ENCODE data around the gene ABCA3.

DNA sequence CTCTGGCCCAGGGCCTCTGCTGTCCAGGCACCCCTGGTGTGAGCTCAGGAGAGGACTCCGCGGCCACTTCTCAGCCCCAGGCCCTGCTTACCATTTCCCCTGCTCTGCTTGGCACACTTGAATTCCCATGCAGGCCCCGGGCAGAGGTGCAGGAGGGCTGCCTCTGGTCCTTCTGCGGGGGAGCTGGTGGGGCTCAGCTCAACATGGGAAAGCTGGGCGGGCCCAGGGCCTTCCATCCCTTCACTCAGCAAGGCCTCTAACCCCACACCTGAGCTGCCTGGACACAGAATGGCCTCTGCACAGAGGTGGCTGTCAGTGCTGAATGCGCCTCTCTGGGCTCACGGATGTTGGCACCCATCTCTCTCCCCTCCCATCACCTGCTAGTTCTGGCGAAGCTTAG lies 60.1 kb downstream of the ABCA3 start:
- TF ChIP-seq TAF1 (IDR thresholded peaks at IDR 0.05; ENCODE audit: low read depth) (no peak), EGR1 (IDR thresholded peaks at IDR 0.05) (no peak), CEBPB (IDR thresholded peaks at IDR 0.05) (no peak), YY1 (IDR thresholded peaks at IDR 0.05; ENCODE audit: low read depth) (no peak), EP300 (IDR thresholded peaks at IDR 0.05; ENCODE audit: borderline replicate concordance) (no peak), ZBTB7A (IDR thresholded peaks at IDR 0.05; ENCODE audit: low read depth) (no peak), RAD21 (IDR thresholded peaks at IDR 0.05; ENCODE audit: low read depth) (no peak)
- TF ChIP-seq, protein P1, sequence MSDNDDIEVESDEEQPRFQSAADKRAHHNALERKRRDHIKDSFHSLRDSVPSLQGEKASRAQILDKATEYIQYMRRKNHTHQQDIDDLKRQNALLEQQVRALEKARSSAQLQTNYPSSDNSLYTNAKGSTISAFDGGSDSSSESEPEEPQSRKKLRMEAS (IDR thresholded peaks at IDR 0.05) = no peak
- TF ChIP-seq, protein P2, sequence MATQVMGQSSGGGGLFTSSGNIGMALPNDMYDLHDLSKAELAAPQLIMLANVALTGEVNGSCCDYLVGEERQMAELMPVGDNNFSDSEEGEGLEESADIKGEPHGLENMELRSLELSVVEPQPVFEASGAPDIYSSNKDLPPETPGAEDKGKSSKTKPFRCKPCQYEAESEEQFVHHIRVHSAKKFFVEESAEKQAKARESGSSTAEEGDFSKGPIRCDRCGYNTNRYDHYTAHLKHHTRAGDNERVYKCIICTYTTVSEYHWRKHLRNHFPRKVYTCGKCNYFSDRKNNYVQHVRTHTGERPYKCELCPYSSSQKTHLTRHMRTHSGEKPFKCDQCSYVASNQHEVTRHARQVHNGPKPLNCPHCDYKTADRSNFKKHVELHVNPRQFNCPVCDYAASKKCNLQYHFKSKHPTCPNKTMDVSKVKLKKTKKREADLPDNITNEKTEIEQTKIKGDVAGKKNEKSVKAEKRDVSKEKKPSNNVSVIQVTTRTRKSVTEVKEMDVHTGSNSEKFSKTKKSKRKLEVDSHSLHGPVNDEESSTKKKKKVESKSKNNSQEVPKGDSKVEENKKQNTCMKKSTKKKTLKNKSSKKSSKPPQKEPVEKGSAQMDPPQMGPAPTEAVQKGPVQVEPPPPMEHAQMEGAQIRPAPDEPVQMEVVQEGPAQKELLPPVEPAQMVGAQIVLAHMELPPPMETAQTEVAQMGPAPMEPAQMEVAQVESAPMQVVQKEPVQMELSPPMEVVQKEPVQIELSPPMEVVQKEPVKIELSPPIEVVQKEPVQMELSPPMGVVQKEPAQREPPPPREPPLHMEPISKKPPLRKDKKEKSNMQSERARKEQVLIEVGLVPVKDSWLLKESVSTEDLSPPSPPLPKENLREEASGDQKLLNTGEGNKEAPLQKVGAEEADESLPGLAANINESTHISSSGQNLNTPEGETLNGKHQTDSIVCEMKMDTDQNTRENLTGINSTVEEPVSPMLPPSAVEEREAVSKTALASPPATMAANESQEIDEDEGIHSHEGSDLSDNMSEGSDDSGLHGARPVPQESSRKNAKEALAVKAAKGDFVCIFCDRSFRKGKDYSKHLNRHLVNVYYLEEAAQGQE (IDR thresholded peaks at IDR 0.05; ENCODE audit: low read depth) = no peak

Data from Ishikawa (cell line).